ENCODE data around the gene WNK2.

GRCh38 chr9:93222890-93223259 lies 38.9 kb downstream of the WNK2 start:
- TF ChIP-seq CTCF (IDR thresholded peaks at IDR 0.05) (no peak), POLR2A (IDR thresholded peaks at IDR 0.05) (no peak)
